Spleen (tissue), 11 donors: ENCODE data around the gene SOD1. TPM values are rescaled to one million over a fixed set of nuclear protein-coding genes. Genes with fewer than 3 reads are reported as not detected.

ENCODE experiments used
- DNase-seq: peaks from one replicate; pipeline ENCODE4 v3.0.0-alpha.2; 2020
- H3K27ac ChIP-seq, 8 donors: fragments of 200-600 bp; sonication (generic) in 7 of 8; 1 replicate in 4 of 8; 2 replicates in 4 of 8; pipeline versions ENCODE4 v1.5.0 to v1.8.0; 2016 to 2021; ENCODE audit warnings: inconsistent platforms in 4 of 8, mild to moderate bottlenecking in 4 of 8, moderate library complexity in 1 of 8
- H3K27me3 ChIP-seq, 7 donors: fragments of 200-600 bp; sonication (generic) in 6 of 7; replicated peaks in 1 of 7; 1 replicate in 4 of 7; 2 replicates in 3 of 7; pipeline versions ENCODE4 v1.5.0 to v1.8.0; 2016 to 2021; ENCODE audit warnings: inconsistent platforms in 3 of 7, mild to moderate bottlenecking in 1 of 7
- H3K36me3 ChIP-seq, 6 donors: fragments of 200-600 bp; sonication (generic) in 5 of 6; 1 replicate in 4 of 6; 2 replicates in 2 of 6; pipeline versions ENCODE4 v1.5.0 to v1.8.0; 2016 to 2021; ENCODE audit warnings: inconsistent platforms in 2 of 6
- H3K4me1 ChIP-seq, 6 donors: fragments of 200-600 bp; sonication (generic) in 5 of 6; 1 replicate in 3 of 6; 2 replicates in 3 of 6; pipeline versions ENCODE4 v1.5.0 to v1.8.0; 2016 to 2021; ENCODE audit warnings: inconsistent platforms in 3 of 6
- H3K4me3 ChIP-seq, 8 donors: fragments of 200-600 bp; sonication (generic) in 7 of 8; 1 replicate in 4 of 8; 2 replicates in 4 of 8; pipeline versions ENCODE4 v1.5.0 to v1.8.0; 2016 to 2021; ENCODE audit warnings: inconsistent platforms in 4 of 8, mild to moderate bottlenecking in 4 of 8, moderate library complexity in 2 of 8
- H3K9me3 ChIP-seq, 8 donors: fragments of 200-600 bp; sonication (generic) in 7 of 8; 1 replicate in 4 of 8; 2 replicates in 4 of 8; pipeline versions ENCODE4 v1.5.0 to v1.8.0; 2016 to 2021; ENCODE audit warnings: inconsistent platforms in 4 of 8
- POLR2A ChIP-seq, 3 donors: fragments of 450-650 bp; IDR thresholded peaks; one replicate each; pipeline ENCODE4 v1.5.1; 2017; ENCODE audit warnings: antibody characterized with exemption in 3 of 3, mild to moderate bottlenecking in 1 of 3
- POLR2AphosphoS5 ChIP-seq, 3 donors: sonication (generic); formaldehyde crosslinking; IDR thresholded peaks; one replicate each; pipeline ENCODE4 v1.5.1; 2017; ENCODE audit warnings: antibody characterized with exemption in 3 of 3
- WGBS, 5 donors: extraction: QIAGEN DNeasy Blood & Tissue Kit in 3 of 5; methylation state at CpG; one replicate each; pipeline versions ENCODE4 v1.1.5 to v1.1.7; 2013 to 2018; 5-methylcytosine and 5-hydroxymethylcytosine counted together
- intact Hi-C: fragments of 100-400 bp; cut with DNase I; formaldehyde crosslinking; loops from one replicate; pipeline ENCODE4 v1.15.0; 2023; ENCODE audit warnings: low total_unique reads
- polyA plus RNA-seq, 3 donors: library from polyadenylated mRNA; stranded (reverse); fragments of 200-250 nt; gene quantifications; one replicate each; pipeline ENCODE4 v1.2.1, GENCODE V29; 2013
- total RNA-seq, 7 donors: library from RNA; depleted of rRNA in 3 of 7; stranded (reverse); fragments of >200 nt in 3 of 7; fragmentation: NEBNext Ultra II Directional in 4 of 7; extraction: Animal tissue kit (Norgen Biotek cat#: 25700) in 4 of 7; gene quantifications; one replicate each; pipeline versions ENCODE4 v1.1.0 to v1.2.1, GENCODE V29; 2016 to 2021
- TF ChIP-seq, protein P1 (sequence below), 11 experiments: fragments of 200-600 bp in 7 of 11; fragments of 450-650 bp in 4 of 11; sonication (generic) in 4 of 11; IDR thresholded peaks in 8 of 11; conservative IDR thresholded peaks in 3 of 11; 1 replicate in 7 of 11; 2 replicates in 4 of 11; pipeline versions ENCODE4 v1.4.0 to v1.8.0; 2016 to 2021; ENCODE audit warnings: antibody characterized with exemption in 11 of 11, inconsistent platforms in 4 of 11, mild to moderate bottlenecking in 1 of 11
- donor health status: healthy with polysubstance abuse.
- donor health status: DM: no; HTN: no; CAD: no; lungs with moderate emphysema.
- donor health status: DM: no; HTN: no; CAD: no.
- donor health status: Bipolar disorder and iron deficiency.
- donor health status: healthy.
- donor health status: DM: no; HTN: no; CAD: no.
- donor health status: DM: yes; HTN: yes; CAD: no.

SOD1 gene
- total and polyA plus RNA-seq, 10 donors = 81.9 to 255 (median 128) TPM

DNA sequence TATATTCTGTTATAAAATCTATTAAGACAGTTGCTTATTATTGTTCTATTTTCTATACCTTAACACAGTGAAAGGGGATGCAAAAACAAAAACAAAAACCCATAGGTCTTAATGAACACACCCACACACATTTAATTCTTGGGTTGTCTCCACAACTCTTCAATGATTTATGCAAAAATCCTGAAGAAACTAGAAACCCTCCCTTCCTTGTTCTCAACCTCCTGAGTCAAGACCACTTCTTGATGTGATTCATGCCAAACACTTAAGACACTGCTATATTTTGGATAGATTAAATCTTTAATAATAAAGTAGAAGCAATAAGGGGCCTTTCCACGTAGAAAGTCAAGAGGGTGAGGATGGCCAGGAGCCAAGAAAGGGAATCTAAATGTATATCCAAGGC, 49.0 kb downstream of the SOD1 start:
- Histone ChIP-seq H3K36me3 (peaks cover 0 to 18% (median under 1%) of the 10 kb centered on the region in 6 donors), H3K4me1 (peaks cover 9 to 81% (median 58%) of the 10 kb centered on the region in 6 donors), H3K4me3 (no peak overlapping the region), H3K9me3 (no peaks in the 10 kb centered on the region), H3K27ac (no peak overlapping the region), H3K27me3 (no peaks in the 10 kb centered on the region)
- no peak for DNase-seq
- intact Hi-C loops = no loop called here
- no peak for TF ChIP-seq POLR2AphosphoS5 (IDR thresholded peaks at IDR 0.05)
- no peak for TF ChIP-seq POLR2A (IDR thresholded peaks at IDR 0.05)
- TF ChIP-seq, protein P1, sequence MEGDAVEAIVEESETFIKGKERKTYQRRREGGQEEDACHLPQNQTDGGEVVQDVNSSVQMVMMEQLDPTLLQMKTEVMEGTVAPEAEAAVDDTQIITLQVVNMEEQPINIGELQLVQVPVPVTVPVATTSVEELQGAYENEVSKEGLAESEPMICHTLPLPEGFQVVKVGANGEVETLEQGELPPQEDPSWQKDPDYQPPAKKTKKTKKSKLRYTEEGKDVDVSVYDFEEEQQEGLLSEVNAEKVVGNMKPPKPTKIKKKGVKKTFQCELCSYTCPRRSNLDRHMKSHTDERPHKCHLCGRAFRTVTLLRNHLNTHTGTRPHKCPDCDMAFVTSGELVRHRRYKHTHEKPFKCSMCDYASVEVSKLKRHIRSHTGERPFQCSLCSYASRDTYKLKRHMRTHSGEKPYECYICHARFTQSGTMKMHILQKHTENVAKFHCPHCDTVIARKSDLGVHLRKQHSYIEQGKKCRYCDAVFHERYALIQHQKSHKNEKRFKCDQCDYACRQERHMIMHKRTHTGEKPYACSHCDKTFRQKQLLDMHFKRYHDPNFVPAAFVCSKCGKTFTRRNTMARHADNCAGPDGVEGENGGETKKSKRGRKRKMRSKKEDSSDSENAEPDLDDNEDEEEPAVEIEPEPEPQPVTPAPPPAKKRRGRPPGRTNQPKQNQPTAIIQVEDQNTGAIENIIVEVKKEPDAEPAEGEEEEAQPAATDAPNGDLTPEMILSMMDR (IDR thresholded peaks at IDR 0.05 in 8 of 11, conservative IDR thresholded peaks at IDR 0.05 in 3 of 11) = no peak
- 54 to 80% (median 68%) methylated on average over 1 of the region's 1 CpG for WGBS, 5 donors

DNA sequence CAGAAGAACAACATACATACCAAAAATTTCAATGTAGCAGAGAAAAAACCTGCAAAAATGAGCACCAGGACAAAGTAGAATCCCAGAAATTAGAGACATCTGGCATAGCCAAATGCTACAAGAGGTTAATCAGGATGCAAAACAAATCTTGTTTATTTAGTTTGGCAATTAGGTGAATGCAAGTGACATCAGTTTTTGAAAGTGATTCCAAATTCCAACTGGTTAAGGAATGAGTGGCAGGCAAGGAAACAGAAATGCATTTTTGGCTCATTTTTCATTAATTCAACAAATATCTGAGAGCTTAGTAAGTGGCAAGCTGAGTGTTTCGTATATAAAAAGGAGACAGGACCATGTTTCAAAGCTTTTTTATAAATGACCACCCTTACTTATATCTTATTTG, 51.1 kb downstream of the SOD1 start:
- Histone ChIP-seq H3K27ac (no peak overlapping the region), H3K36me3 (peaks cover 0 to 8% (median 0%) of the 10 kb centered on the region in 6 donors), H3K27me3 (no peaks in the 10 kb centered on the region), H3K4me3 (no peak overlapping the region), H3K4me1 (peaks cover 9 to 100% (median 77%) of the 10 kb centered on the region in 6 donors), H3K9me3 (no peaks in the 10 kb centered on the region)
- TF ChIP-seq POLR2A (IDR thresholded peaks at IDR 0.05) = no peak
- no peak for TF ChIP-seq POLR2AphosphoS5 (IDR thresholded peaks at IDR 0.05)
- TF ChIP-seq, protein P1 (IDR thresholded peaks at IDR 0.05 in 8 of 11, conservative IDR thresholded peaks at IDR 0.05 in 3 of 11) = no peak
- DNase-seq = no peak
- WGBS, 5 donors = 76 to 87% (median 80%) methylated on average over 1 of the region's 1 CpG
- intact Hi-C loops = no loop called here

DNA sequence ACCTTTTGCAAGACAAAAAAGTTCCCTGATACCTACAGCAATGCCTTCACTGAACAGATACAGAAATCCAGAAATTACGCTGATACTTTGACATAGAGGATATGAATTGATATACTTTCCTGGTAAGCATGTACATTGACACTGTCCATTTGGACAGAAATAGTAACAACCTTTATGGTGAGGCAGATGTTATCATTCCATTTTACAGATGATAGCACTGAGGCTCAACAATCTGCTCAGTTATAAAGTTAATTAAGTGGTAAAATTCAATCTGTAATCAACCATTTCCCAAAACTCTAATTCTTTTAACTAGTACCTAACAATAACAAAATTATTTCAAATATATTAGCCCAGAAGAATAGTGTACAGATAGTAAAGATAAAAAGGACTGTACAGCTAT, 51.8 kb downstream of the SOD1 start:
- Histone ChIP-seq H3K36me3 (peaks cover 0 to 2% (median 0%) of the 10 kb centered on the region in 6 donors), H3K27ac (no peak overlapping the region), H3K4me3 (no peak overlapping the region), H3K4me1 (peaks cover 9 to 100% (median 82%) of the 10 kb centered on the region in 6 donors), H3K27me3 (no peaks in the 10 kb centered on the region), H3K9me3 (no peaks in the 10 kb centered on the region)
- intact Hi-C loops = no loop called here
- 93 to 100% (median 98%) methylated on average over 1 of the region's 1 CpG for WGBS, 5 donors
- TF ChIP-seq POLR2A (IDR thresholded peaks at IDR 0.05) (no peak), POLR2AphosphoS5 (IDR thresholded peaks at IDR 0.05) (no peak)
- TF ChIP-seq, protein P1 (IDR thresholded peaks at IDR 0.05 in 8 of 11, conservative IDR thresholded peaks at IDR 0.05 in 3 of 11) = no peak
- no peak for DNase-seq

- intact Hi-C loops = no loop called here
- DNase-seq = no peak
- TF ChIP-seq POLR2AphosphoS5 (IDR thresholded peaks at IDR 0.05) (no peak), POLR2A (IDR thresholded peaks at IDR 0.05) (no peak)
- TF ChIP-seq, protein P1 (IDR thresholded peaks at IDR 0.05 in 8 of 11, conservative IDR thresholded peaks at IDR 0.05 in 3 of 11) = no peak
- 95 to 100% (median 96%) methylated on average over 1 of the region's 1 CpG for WGBS, 5 donors
- H3K27ac ChIP-seq = no peak overlapping the region
- H3K9me3 ChIP-seq = no peaks in the 10 kb centered on the region
- H3K36me3 ChIP-seq = no peaks in the 10 kb centered on the region
- peaks cover 9 to 100% (median 82%) of the 10 kb centered on the region in 6 donors for H3K4me1 ChIP-seq
- no peaks in the 10 kb centered on the region for H3K27me3 ChIP-seq
- H3K4me3 ChIP-seq = no peak overlapping the region
Observed at GRCh38 chr21:31711745-31712285, 52.3 kb downstream of the SOD1 start.
